Nephron progenitor cell (in vitro differentiated cells): ENCODE measurements around the gene ST7L.

Experiments used
- DNase-seq: peaks from one replicate; pipeline ENCODE4 v3.0.0; 2021
- H3K27ac Mint-ChIP-seq: 2 replicates; pipeline ENCODE4 v1.8.0; 2021; ENCODE audit warnings: mild to moderate bottlenecking, moderate library complexity, mixed read lengths
- H3K27me3 Mint-ChIP-seq: 2 replicates; pipeline ENCODE4 v1.8.0; 2021; ENCODE audit warnings: mild to moderate bottlenecking, low read depth, mixed read lengths; ENCODE audit not compliant: poor library complexity
- H3K36me3 Mint-ChIP-seq: 2 replicates; pipeline ENCODE4 v1.8.0; 2021; ENCODE audit warnings: low read depth, mixed read lengths
- H3K4me1 Mint-ChIP-seq: 2 replicates; pipeline ENCODE4 v1.8.0; 2021; ENCODE audit warnings: mixed read lengths
- H3K4me3 Mint-ChIP-seq: 2 replicates; pipeline ENCODE4 v1.8.0; 2021; ENCODE audit warnings: mild to moderate bottlenecking, moderate library complexity, mixed read lengths
- H3K9me3 Mint-ChIP-seq: 2 replicates; pipeline ENCODE4 v1.8.0; 2021; ENCODE audit warnings: mild to moderate bottlenecking, moderate library complexity, mixed read lengths
- CTCF ChIP-seq: fragments of 200-600 bp; sonication (generic); IDR thresholded peaks from 2 replicates; pipeline ENCODE4 v1.5.0; 2021; ENCODE audit warnings: antibody characterized with exemption

Gene ST7L

GRCh38 chr1:112548547-112548946 lies 70.4 kb downstream of the ST7L start:
- Mint-ChIP-seq H3K27me3 (no peaks in the 10 kb centered on the region), H3K4me3 (no peak overlapping the region), H3K36me3 (peaks cover 35% of the 10 kb centered on the region), H3K27ac (no peak overlapping the region), H3K4me1 (peaks cover 6% of the 10 kb centered on the region), H3K9me3 (no peaks in the 10 kb centered on the region)
- TF ChIP-seq CTCF = no peak
- no peak for DNase-seq

- H3K4me3 Mint-ChIP-seq = no peak overlapping the region
- no peaks in the 10 kb centered on the region for H3K9me3 Mint-ChIP-seq
- peaks cover 6% of the 10 kb centered on the region for H3K4me1 Mint-ChIP-seq
- TF ChIP-seq CTCF = no peak
- no peaks in the 10 kb centered on the region for H3K27me3 Mint-ChIP-seq
- peaks cover 25% of the 10 kb centered on the region for H3K36me3 Mint-ChIP-seq
- H3K27ac Mint-ChIP-seq = no peak overlapping the region
- no peak for DNase-seq
Measured at GRCh38 chr1:112546076-112546475, 72.9 kb downstream of the ST7L start.

GRCh38 chr1:112544751-112545150 lies 74.2 kb downstream of the ST7L start:
- Mint-ChIP-seq H3K9me3 (no peaks in the 10 kb centered on the region), H3K27ac (peak overlapping the region; percentile 35), H3K27me3 (no peaks in the 10 kb centered on the region), H3K4me1 (peaks cover 6% of the 10 kb centered on the region), H3K36me3 (peaks cover 27% of the 10 kb centered on the region), H3K4me3 (no peak overlapping the region)
- DNase-seq = no peak
- no peak for TF ChIP-seq CTCF

- peaks cover 6% of the 10 kb centered on the region for H3K4me1 Mint-ChIP-seq
- no peak for DNase-seq
- H3K9me3 Mint-ChIP-seq = no peaks in the 10 kb centered on the region
- H3K27ac Mint-ChIP-seq = peak overlapping the region; percentile 45
- no peak overlapping the region for H3K4me3 Mint-ChIP-seq
- H3K27me3 Mint-ChIP-seq = no peaks in the 10 kb centered on the region
- H3K36me3 Mint-ChIP-seq = peaks cover 25% of the 10 kb centered on the region
- no peak for TF ChIP-seq CTCF
Measured at GRCh38 chr1:112544011-112544688, 74.8 kb downstream of the ST7L start.

- peaks cover 6% of the 10 kb centered on the region for H3K4me1 Mint-ChIP-seq
- H3K4me3 Mint-ChIP-seq = no peak overlapping the region
- H3K27me3 Mint-ChIP-seq = no peaks in the 10 kb centered on the region
- peaks cover 18% of the 10 kb centered on the region for H3K36me3 Mint-ChIP-seq
- DNase-seq = no peak
- no peak for TF ChIP-seq CTCF
- H3K27ac Mint-ChIP-seq = no peak overlapping the region
- no peaks in the 10 kb centered on the region for H3K9me3 Mint-ChIP-seq
Measured at GRCh38 chr1:112542206-112542973, 76.6 kb downstream of the ST7L start.
